ENCODE measurements around the gene GIMAP2.
"Not testable (repeated sequence)": the region's sequence is repeated elsewhere in the genome, so short reads cannot be mapped to it uniquely, and the experiment has no call there.

- TF ChIP-seq, protein P1, sequence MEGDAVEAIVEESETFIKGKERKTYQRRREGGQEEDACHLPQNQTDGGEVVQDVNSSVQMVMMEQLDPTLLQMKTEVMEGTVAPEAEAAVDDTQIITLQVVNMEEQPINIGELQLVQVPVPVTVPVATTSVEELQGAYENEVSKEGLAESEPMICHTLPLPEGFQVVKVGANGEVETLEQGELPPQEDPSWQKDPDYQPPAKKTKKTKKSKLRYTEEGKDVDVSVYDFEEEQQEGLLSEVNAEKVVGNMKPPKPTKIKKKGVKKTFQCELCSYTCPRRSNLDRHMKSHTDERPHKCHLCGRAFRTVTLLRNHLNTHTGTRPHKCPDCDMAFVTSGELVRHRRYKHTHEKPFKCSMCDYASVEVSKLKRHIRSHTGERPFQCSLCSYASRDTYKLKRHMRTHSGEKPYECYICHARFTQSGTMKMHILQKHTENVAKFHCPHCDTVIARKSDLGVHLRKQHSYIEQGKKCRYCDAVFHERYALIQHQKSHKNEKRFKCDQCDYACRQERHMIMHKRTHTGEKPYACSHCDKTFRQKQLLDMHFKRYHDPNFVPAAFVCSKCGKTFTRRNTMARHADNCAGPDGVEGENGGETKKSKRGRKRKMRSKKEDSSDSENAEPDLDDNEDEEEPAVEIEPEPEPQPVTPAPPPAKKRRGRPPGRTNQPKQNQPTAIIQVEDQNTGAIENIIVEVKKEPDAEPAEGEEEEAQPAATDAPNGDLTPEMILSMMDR (tag by site-specific recombination; IDR thresholded peaks at IDR 0.05): not testable (repeated sequence)
- not testable (repeated sequence) for TF ChIP-seq ZNF791 (tag by site-specific recombination; IDR thresholded peaks at IDR 0.05); ZNF155 (tag by site-specific recombination; IDR thresholded peaks at IDR 0.05); ZBTB44 (tag by site-specific recombination; IDR thresholded peaks at IDR 0.05); ZNF18 (tag by site-specific recombination; IDR thresholded peaks at IDR 0.05); ZNF292 (tag by site-specific recombination; IDR thresholded peaks at IDR 0.05; ENCODE audit: borderline replicate concordance, low read depth); ZBTB11 (tag by site-specific recombination; conservative IDR thresholded peaks at IDR 0.05; ENCODE audit: low read depth); ZNF837 (tag by site-specific recombination; IDR thresholded peaks at IDR 0.05); ZNF280C (tag by site-specific recombination; IDR thresholded peaks at IDR 0.05); ZNF639 (tag by site-specific recombination; IDR thresholded peaks at IDR 0.05)
Observed at GRCh38 chr7:150676854-150677253, 8.7 kb upstream of the GIMAP2 start.
